Keratinocyte (primary cell): Measurements from ENCODE around the gene EVI5L.

Experiments
- EZH2 ChIP-seq: IDR thresholded peaks from one replicate; pipeline ENCODE4 v1.6.1; 2012; ENCODE audit warnings: inconsistent platforms, mild to moderate bottlenecking, low read length, moderate library complexity
- TF ChIP-seq, protein P1 (sequence below), 3 experiments: IDR thresholded peaks in 1 of 3; conservative IDR thresholded peaks in 1 of 3; optimal IDR thresholded peaks in 1 of 3; 2 replicates in 2 of 3; 3 replicates in 1 of 3; pipeline versions ENCODE3 to v1.5.1; 2011; ENCODE audit warnings: low read length in 3 of 3, mild to moderate bottlenecking in 3 of 3, moderate library complexity in 2 of 3, control low read depth in 1 of 3, inconsistent platforms in 1 of 3; ENCODE audit not compliant: insufficient read depth in 2 of 3; ENCODE audit errors: extremely low read depth in 1 of 3

- TF ChIP-seq, protein P1, sequence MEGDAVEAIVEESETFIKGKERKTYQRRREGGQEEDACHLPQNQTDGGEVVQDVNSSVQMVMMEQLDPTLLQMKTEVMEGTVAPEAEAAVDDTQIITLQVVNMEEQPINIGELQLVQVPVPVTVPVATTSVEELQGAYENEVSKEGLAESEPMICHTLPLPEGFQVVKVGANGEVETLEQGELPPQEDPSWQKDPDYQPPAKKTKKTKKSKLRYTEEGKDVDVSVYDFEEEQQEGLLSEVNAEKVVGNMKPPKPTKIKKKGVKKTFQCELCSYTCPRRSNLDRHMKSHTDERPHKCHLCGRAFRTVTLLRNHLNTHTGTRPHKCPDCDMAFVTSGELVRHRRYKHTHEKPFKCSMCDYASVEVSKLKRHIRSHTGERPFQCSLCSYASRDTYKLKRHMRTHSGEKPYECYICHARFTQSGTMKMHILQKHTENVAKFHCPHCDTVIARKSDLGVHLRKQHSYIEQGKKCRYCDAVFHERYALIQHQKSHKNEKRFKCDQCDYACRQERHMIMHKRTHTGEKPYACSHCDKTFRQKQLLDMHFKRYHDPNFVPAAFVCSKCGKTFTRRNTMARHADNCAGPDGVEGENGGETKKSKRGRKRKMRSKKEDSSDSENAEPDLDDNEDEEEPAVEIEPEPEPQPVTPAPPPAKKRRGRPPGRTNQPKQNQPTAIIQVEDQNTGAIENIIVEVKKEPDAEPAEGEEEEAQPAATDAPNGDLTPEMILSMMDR (optimal IDR thresholded peaks at IDR 0.05 in 1 of 3, IDR thresholded peaks at IDR 0.05 in 1 of 3, conservative IDR thresholded peaks at IDR 0.05 in 1 of 3; ENCODE audit: extremely low read depth in 1 of 3, insufficient read depth in 2 of 3, low read length in 3 of 3) = no peak
- TF ChIP-seq EZH2 = no peak
Observed at GRCh38 chr19:7820588-7820987, 9.4 kb upstream of the EVI5L start.
